GM13976 (cell line): ENCODE measurements around the gene MAN2B2.

ENCODE experiments used
- DNase-seq: peaks from one replicate; pipeline ENCODE4 v3.0.0; 2012; ENCODE audit warnings: low spot score
- CTCF ChIP-seq: IDR thresholded peaks from 2 replicates; pipeline ENCODE4 v1.5.1; 2012; ENCODE audit warnings: borderline replicate concordance, mild to moderate bottlenecking; ENCODE audit not compliant: insufficient read depth; ENCODE audit errors: extremely low read depth, missing control alignments, control extremely low read depth
- in situ Hi-C: fragments of 300-500 bp; cut with MboI; formaldehyde crosslinking; loops from one replicate; pipeline ENCODE4 v1.12.0; 2022; ENCODE audit warnings: low sequenced_read_pairs, mixed read lengths, inconsistent platforms; ENCODE audit not compliant: unreplicated experiment

MAN2B2 gene

GRCh38 chr4:6529021-6529420 lies 46.0 kb upstream of the MAN2B2 start:
- no peak for TF ChIP-seq CTCF
- DNase-seq = no peak
- in situ Hi-C loops = no loop called here

GRCh38 chr4:6530301-6530700 lies 44.7 kb upstream of the MAN2B2 start:
- no peak for TF ChIP-seq CTCF
- in situ Hi-C loops = no loop called here
- no peak for DNase-seq

- TF ChIP-seq CTCF = no peak
- in situ Hi-C loops = no loop called here
- no peak for DNase-seq
Observed at GRCh38 chr4:6530964-6531363, 44.0 kb upstream of the MAN2B2 start.

- TF ChIP-seq CTCF = no peak
- in situ Hi-C loops = no loop called here
- DNase-seq = no peak
Observed at GRCh38 chr4:6532102-6532501, 42.9 kb upstream of the MAN2B2 start.

- in situ Hi-C loops = no loop called here
Observed at GRCh38 chr4:6532658-6533057, 42.3 kb upstream of the MAN2B2 start.

GRCh38 chr4:6534050-6534449 lies 40.9 kb upstream of the MAN2B2 start:
- in situ Hi-C loops = no loop called here
- no peak for DNase-seq
- no peak for TF ChIP-seq CTCF

More at GRCh38 chr4:6532658-6533057, 42.3 kb upstream of the MAN2B2 start:
- TF ChIP-seq CTCF = no peak
- no peak for DNase-seq

GRCh38 chr4:6534618-6535328 lies 40.2 kb upstream of the MAN2B2 start:
- no peak for TF ChIP-seq CTCF
- in situ Hi-C loops = no loop called here
- DNase-seq = no peak
